Bronchial epithelial cell (primary cell): ENCODE measurements around the gene GATM. TPM values are rescaled to one million over a fixed set of nuclear protein-coding genes. Genes with fewer than 3 reads are reported as not detected.

Experiments
- DNase-seq: peaks from one replicate; pipeline ENCODE4 v3.0.0-alpha.2; 2010; ENCODE audit warnings: low read depth
- FAIRE-seq: peaks from 2 replicates; lab custom pipeline; 2011; peaks lifted over from hg19 to GRCh38; lab: Jason Lieb, UNC
- H3K27me3 ChIP-seq: 2 replicates; pipeline ENCODE4 v1.5.1; 2011; ENCODE audit warnings: low read length; ENCODE audit not compliant: control insufficient read depth, insufficient read depth
- H3K36me3 ChIP-seq: 2 replicates; pipeline ENCODE4 v1.5.1; 2011; ENCODE audit warnings: low read length; ENCODE audit not compliant: control insufficient read depth, insufficient read depth
- H3K4me3 ChIP-seq: 2 replicates; pipeline ENCODE4 v1.5.1; 2011; ENCODE audit warnings: mild to moderate bottlenecking, low read depth, low read length, control low read depth
- CTCF ChIP-seq: IDR thresholded peaks from 2 replicates; pipeline ENCODE4 v1.5.1; 2011; ENCODE audit warnings: mild to moderate bottlenecking, moderate library complexity, low read length, control low read depth, inconsistent platforms; ENCODE audit not compliant: insufficient read depth, severe bottlenecking
- total RNA-seq: library from RNA; depleted of rRNA; stranded (reverse); fragments of >200 nt; gene quantifications from 2 replicates; pipeline ENCODE4 v1.2.1, GENCODE V29; 2014

The GATM gene
- 1.0 and 1.3 TPM in 2 replicates for total RNA-seq

- FAIRE-seq: no peak
- H3K27me3 ChIP-seq: peaks cover 16% of the 10 kb centered on the region
Observed at GRCh38 chr15:45378149-45378912, at the start of gene GATM. Gene GATM, minus strand, starts transcription at chr15:45378544. Its CDS starts 91 bp downstream, at chr15:45378453.

GRCh38 chr15:45427085-45427484, 48.7 kb upstream of the GATM start:
- H3K27me3 ChIP-seq: no peaks in the 10 kb centered on the region
- no peak overlapping the region for H3K4me3 ChIP-seq
- DNase-seq (no peak), FAIRE-seq (no peak)
- no peak for TF ChIP-seq CTCF
- no peaks in the 10 kb centered on the region for H3K36me3 ChIP-seq

More at GRCh38 chr15:45378149-45378912, at the start of gene GATM:
- H3K36me3 ChIP-seq: no peaks in the 10 kb centered on the region
- TF ChIP-seq CTCF: peak; percentile 67
- peak within 1 kb of the TSS; percentile 38 for H3K4me3 ChIP-seq
- peak; percentile 77 for DNase-seq

GRCh38 chr15:45425135-45425534, 46.8 kb upstream of the GATM start:
- DNase-seq: peak; percentile 68
- Histone ChIP-seq H3K27me3 (no peaks in the 10 kb centered on the region), H3K4me3 (no peak overlapping the region), H3K36me3 (no peaks in the 10 kb centered on the region)
- no peak for FAIRE-seq
- no peak for TF ChIP-seq CTCF

GRCh38 chr15:45424429-45424828, 46.1 kb upstream of the GATM start:
- DNase-seq: no peak
- Histone ChIP-seq H3K36me3 (peaks cover 3% of the 10 kb centered on the region), H3K27me3 (no peaks in the 10 kb centered on the region), H3K4me3 (no peak overlapping the region)
- TF ChIP-seq CTCF: no peak
- FAIRE-seq: no peak

- no peak overlapping the region for H3K4me3 ChIP-seq
- TF ChIP-seq CTCF: no peak
- peaks cover 17% of the 10 kb centered on the region for H3K36me3 ChIP-seq
- no peak for DNase-seq
- no peak for FAIRE-seq
- no peaks in the 10 kb centered on the region for H3K27me3 ChIP-seq
Observed at GRCh38 chr15:45417303-45417950, 39.1 kb upstream of the GATM start.
